GM12878 (cell line): ENCODE data around the gene LRRC75A.
"Not testable (repeated sequence)": the region's sequence is repeated elsewhere in the genome, so short reads cannot be mapped to it uniquely, and the experiment has no call there.

ENCODE experiments used
- BACH1 ChIP-seq: fragments of 450-650 bp; IDR thresholded peaks from 2 replicates; pipeline ENCODE4 v1.6.1; 2017; ENCODE audit warnings: mild to moderate bottlenecking, borderline replicate concordance
- MXI1 ChIP-seq: fragments of 150-350 bp; IDR thresholded peaks from 2 replicates; pipeline ENCODE4 v1.6.1; 2011; ENCODE audit warnings: low read depth, mild to moderate bottlenecking, inconsistent platforms, low read length, improper control_type of control experiment
- NBN ChIP-seq: fragments of 450-650 bp; IDR thresholded peaks from 2 replicates; pipeline ENCODE4 v1.6.1; 2016
- NRF1 ChIP-seq: conservative IDR thresholded peaks from 2 replicates; pipeline ENCODE4 v1.6.1; 2011; ENCODE audit warnings: mild to moderate bottlenecking, low read depth, low read length, improper control_type of control experiment
- POLR2A ChIP-seq: IDR thresholded peaks from 2 replicates; pipeline ENCODE4 v1.6.1; 2011; ENCODE audit warnings: low read depth, mild to moderate bottlenecking, low read length
- SIN3A ChIP-seq: IDR thresholded peaks from 2 replicates; pipeline ENCODE4 v1.6.1; 2012; ENCODE audit warnings: low read depth, low read length, improper control_type of control experiment
- SRF ChIP-seq, 2 experiments: IDR thresholded peaks; 2 replicates each; pipeline ENCODE4 v1.6.1; 2011; ENCODE audit warnings: low read depth in 2 of 2, low read length in 2 of 2, mild to moderate bottlenecking in 1 of 2, moderate library complexity in 1 of 2
- TARDBP ChIP-seq: IDR thresholded peaks from 2 replicates; pipeline ENCODE4 v1.6.1; 2016; ENCODE audit warnings: borderline replicate concordance
- ZNF274 ChIP-seq: IDR thresholded peaks from one replicate; pipeline ENCODE4 v1.8.0; 2011; ENCODE audit not compliant: insufficient read length, insufficient read depth
- TF ChIP-seq, protein P1 (sequence below): IDR thresholded peaks from 2 replicates; pipeline ENCODE4 v1.6.1; 2012; ENCODE audit warnings: low read depth, low read length, improper control_type of control experiment
- TF ChIP-seq, protein P2 (sequence below), 3 experiments: IDR thresholded peaks in 2 of 3; conservative IDR thresholded peaks in 1 of 3; 2 replicates each; pipeline ENCODE4 v1.5.1; 2011; ENCODE audit warnings: low read depth in 3 of 3, low read length in 3 of 3, mild to moderate bottlenecking in 3 of 3, control low read depth in 2 of 3, moderate library complexity in 2 of 3, inconsistent platforms in 1 of 3, mixed read lengths in 1 of 3; ENCODE audit not compliant: control insufficient read depth in 2 of 3, insufficient read depth in 1 of 3; ENCODE audit errors: extremely low read depth in 1 of 3

DNA sequence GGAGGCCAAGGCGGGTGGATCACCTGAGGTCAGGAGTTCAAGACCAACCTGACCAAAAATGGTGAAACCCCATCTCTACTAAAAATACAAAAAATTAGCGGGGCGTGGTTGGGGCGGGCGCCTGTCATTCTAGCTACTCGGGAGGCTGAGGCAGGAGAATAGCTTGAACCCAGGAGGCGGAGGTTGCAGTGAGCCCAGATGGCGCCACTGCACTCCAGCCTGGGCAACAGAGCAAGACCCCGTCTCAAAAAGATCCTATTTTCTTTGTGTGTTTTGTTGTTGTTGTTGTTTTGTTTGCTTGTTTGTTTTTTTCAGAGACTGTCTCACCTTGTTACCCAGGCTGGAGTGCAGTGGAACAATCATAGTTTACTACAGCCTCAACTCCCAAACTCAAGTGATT lies 88.1 kb downstream of the LRRC75A start:
- not testable (repeated sequence) for TF ChIP-seq NBN; SRF (IDR thresholded peaks at IDR 0.05; ENCODE audit: low read depth in 2 of 2, low read length in 2 of 2); NRF1; SIN3A; TARDBP; POLR2A; MXI1; ZNF274; BACH1
- TF ChIP-seq, protein P1, sequence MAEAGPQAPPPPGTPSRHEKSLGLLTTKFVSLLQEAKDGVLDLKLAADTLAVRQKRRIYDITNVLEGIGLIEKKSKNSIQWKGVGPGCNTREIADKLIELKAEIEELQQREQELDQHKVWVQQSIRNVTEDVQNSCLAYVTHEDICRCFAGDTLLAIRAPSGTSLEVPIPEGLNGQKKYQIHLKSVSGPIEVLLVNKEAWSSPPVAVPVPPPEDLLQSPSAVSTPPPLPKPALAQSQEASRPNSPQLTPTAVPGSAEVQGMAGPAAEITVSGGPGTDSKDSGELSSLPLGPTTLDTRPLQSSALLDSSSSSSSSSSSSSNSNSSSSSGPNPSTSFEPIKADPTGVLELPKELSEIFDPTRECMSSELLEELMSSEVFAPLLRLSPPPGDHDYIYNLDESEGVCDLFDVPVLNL, result not testable (repeated sequence)
- TF ChIP-seq, protein P2, sequence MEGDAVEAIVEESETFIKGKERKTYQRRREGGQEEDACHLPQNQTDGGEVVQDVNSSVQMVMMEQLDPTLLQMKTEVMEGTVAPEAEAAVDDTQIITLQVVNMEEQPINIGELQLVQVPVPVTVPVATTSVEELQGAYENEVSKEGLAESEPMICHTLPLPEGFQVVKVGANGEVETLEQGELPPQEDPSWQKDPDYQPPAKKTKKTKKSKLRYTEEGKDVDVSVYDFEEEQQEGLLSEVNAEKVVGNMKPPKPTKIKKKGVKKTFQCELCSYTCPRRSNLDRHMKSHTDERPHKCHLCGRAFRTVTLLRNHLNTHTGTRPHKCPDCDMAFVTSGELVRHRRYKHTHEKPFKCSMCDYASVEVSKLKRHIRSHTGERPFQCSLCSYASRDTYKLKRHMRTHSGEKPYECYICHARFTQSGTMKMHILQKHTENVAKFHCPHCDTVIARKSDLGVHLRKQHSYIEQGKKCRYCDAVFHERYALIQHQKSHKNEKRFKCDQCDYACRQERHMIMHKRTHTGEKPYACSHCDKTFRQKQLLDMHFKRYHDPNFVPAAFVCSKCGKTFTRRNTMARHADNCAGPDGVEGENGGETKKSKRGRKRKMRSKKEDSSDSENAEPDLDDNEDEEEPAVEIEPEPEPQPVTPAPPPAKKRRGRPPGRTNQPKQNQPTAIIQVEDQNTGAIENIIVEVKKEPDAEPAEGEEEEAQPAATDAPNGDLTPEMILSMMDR (IDR thresholded peaks at IDR 0.05 in 2 of 3, conservative IDR thresholded peaks at IDR 0.05 in 1 of 3; ENCODE audit: control insufficient read depth in 2 of 3, extremely low read depth in 1 of 3, insufficient read depth in 1 of 3, low read depth in 3 of 3, low read length in 3 of 3), result not testable (repeated sequence)
